Measurements from ENCODE around the gene ARHGAP1. TPM values are rescaled to one million over a fixed set of nuclear protein-coding genes. Genes with fewer than 3 reads are reported as not detected.

The ARHGAP1 gene
- 10 to 100 TPM; 50.7 to 68.0 (median 59.6) TPM for polyA plus RNA-seq (ENCODE audit: insufficient read length in 4 of 4)

- DNase-seq (ENCODE audit: low read depth in 4 of 4, low spot score in 3 of 4): peak; percentile 95 to 98 (median 96)
These were observed at the start of gene ARHGAP1, which contains the start of gene ZNF408 for GRCh38 chr11:46700241-46701077. TSS of gene ARHGAP1 (minus strand) at chr11:46700619. CDS start at chr11:46696107, 4,512 bp downstream. TSS of gene ZNF408 (plus strand) at chr11:46701031. CDS start at chr11:46701048, 17 bp downstream.

- DNase-seq (ENCODE audit: low read depth in 4 of 4, low spot score in 3 of 4): no peak
These were observed 46.7 kb upstream of the ARHGAP1 start for GRCh38 chr11:46747150-46747549.

DNA sequence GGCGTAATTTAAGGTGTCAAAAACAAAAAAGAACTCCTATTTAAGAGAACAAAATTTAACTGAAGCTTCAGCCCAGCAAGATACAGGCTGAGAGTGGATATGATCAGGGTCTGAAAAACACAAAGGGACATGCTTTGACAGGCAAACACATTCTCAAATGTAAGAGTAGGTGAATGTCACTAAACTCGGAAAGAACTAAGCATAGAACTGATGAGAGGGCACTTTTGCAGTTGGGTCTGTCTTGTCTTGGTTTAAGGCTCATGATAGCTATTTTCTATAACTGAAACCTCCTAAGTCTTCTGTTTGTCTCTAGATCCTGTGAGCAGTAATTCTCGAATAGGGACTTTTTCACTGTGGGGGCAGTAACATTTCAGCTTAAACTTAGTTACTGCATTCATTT lies 45.6 kb upstream of the ARHGAP1 start:
- no peak for DNase-seq (ENCODE audit: low read depth in 4 of 4, low spot score in 3 of 4)

DNA sequence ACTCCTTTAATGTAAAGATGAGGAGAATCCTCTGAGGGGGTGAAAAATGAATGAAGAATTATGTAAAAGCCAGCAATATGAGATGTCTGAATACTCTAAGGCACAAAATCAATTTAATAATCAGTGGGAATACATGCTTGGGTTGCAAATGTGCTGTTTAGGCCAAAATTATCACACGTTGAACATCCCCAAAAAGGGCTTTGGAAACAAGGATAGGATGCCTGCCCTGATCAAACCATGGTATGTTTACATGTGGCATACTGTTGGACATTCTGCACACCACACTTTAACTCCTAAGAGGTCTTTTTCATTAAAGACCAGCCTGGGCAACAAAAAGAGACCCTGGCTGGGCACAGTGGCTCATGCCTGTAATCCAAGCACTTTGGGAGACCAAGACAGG lies 44.9 kb upstream of the ARHGAP1 start:
- DNase-seq (ENCODE audit: low read depth in 4 of 4, low spot score in 3 of 4): no peak

DNA sequence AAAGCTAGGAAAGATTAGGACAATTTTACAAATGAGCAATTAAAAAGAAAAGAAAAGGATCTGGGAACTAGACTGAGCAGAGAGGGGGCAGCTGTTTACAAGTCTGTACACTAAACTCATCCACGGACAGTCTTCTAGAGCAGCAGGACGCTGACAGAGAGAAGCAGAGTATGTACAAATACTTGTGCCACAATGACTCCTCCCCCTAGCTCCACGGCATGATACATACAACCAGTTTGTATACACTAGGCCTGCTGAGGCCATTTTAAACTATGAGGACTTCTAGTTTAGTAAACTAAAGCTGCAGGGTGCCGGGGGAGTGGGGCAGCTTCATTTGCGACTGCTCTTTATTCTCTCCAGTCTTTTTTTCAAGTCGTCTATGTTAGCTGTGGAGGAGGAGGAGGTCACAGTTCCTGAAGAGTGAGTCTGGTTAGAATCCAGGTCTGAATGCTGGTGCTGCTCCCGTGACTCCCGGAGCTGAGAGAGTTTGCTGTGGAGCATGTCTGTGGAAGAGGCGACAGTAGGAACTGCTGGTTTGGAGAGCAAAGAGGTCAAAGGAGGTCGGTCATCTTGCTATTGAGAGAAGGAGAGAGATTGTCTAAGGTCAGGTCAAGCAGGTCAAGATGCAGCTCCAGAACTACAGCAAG lies 43.4 kb upstream of the ARHGAP1 start:
- DNase-seq (ENCODE audit: low read depth in 4 of 4, low spot score in 3 of 4): no peak

- DNase-seq (ENCODE audit: low read depth in 4 of 4, low spot score in 3 of 4): no peak
These were observed 42.6 kb upstream of the ARHGAP1 start for GRCh38 chr11:46743043-46743442.

DNA sequence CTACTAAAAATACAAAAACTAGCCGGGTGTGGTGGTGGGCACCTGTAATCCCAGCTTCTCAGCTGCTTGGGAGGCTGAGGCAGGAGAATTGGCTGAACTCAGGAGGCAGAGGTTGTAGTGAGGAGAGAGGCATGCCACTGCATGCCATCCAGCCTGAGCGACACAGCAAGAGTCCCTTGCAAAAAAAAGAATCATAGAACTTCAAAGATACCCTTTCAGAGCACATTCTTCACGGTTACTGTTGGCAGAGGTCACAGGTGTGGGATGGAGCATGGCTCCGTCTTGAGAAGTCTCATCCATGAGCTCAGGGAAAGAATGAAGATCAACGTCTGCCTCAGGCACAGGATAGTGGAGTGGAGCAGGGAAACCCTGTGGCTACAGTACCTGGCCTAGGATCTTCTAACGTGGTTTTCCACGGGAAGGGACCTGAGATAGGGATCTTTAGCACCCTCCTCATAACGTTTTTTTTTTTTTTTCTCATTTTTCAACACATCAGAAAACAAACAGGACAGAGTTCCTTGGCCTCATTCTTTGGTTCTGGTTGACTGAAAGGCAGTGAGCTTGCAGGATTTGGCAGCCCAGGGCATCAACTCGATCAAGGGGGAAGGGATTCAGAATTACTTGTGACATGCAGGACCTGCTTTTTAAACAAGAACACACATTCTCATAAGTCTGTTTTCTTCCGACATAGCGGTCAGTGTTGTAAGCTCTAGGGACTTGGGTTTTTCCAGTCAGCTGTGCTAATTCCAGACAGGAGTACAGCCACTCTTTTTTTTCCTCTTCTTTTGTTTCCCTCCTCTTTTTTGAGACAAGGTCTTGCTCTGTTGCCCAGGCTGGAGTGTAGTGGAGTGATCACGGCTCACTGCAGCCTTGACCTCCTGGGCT lies 41.4 kb upstream of the ARHGAP1 start:
- no peak for DNase-seq (ENCODE audit: low read depth in 4 of 4, low spot score in 3 of 4)

- DNase-seq (ENCODE audit: low read depth in 4 of 4, low spot score in 3 of 4): no peak
These were observed 38.5 kb upstream of the ARHGAP1 start for GRCh38 chr11:46738887-46739286.

GRCh38 chr11:46737699-46738098 lies 37.3 kb upstream of the ARHGAP1 start:
- DNase-seq (ENCODE audit: low read depth in 4 of 4, low spot score in 3 of 4): no peak

GRCh38 chr11:46736615-46737014 lies 36.2 kb upstream of the ARHGAP1 start:
- DNase-seq (ENCODE audit: low read depth in 4 of 4, low spot score in 3 of 4): no peak

GRCh38 chr11:46736146-46736545 lies 35.7 kb upstream of the ARHGAP1 start:
- no peak for DNase-seq (ENCODE audit: low read depth in 4 of 4, low spot score in 3 of 4)

DNA sequence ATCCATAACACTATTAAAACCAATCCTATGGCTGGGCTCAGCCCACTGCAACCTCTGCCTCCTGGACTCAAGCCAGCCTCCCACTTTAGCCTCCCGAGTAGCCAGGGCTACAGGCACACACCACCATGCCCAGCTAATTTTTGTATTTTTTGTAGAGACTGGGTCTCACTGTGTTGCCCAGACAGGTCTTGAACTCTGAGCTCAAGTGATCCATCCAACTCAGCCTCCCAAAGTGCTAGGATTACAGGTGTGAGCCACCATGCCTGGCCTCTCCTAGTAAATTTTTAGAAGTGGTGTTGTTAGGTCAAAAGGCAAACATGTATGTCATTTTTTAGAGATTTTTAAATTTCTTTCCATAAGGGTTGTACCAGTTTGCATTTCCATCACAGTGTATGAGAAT lies 32.8 kb upstream of the ARHGAP1 start:
- no peak for DNase-seq (ENCODE audit: low read depth in 4 of 4, low spot score in 3 of 4)

DNA sequence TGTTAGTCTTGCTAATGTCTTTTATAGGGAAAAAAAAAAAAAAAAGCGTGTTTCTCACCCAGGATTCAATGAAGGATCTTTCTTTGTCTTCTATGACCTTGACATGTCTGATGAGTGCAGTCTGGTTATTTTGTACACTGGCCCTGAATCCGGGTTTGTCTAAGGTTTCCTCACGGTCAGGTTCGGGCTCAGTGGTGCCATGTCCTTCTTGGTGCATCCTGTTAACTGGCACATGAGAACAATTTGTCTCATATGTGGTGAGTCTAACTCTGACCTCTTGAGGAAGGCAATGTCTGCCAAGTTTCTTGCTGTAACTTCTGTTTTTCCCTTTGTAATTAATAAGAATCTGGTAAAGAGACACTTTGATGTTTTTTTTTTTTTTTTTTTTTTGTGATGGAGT lies 31.1 kb upstream of the ARHGAP1 start:
- DNase-seq (ENCODE audit: low read depth in 4 of 4, low spot score in 3 of 4): no peak

GRCh38 chr11:46729110-46730027 lies 28.9 kb upstream of the ARHGAP1 start:
- DNase-seq (ENCODE audit: low read depth in 4 of 4, low spot score in 3 of 4): no peak

- DNase-seq (ENCODE audit: low read depth in 4 of 4, low spot score in 3 of 4): no peak
These were observed 28.2 kb upstream of the ARHGAP1 start for GRCh38 chr11:46728659-46729040.

GRCh38 chr11:46727952-46728658 lies 27.7 kb upstream of the ARHGAP1 start:
- DNase-seq (ENCODE audit: low read depth in 4 of 4, low spot score in 3 of 4): no peak

GRCh38 chr11:46726206-46726862 lies 25.9 kb upstream of the ARHGAP1 start:
- DNase-seq (ENCODE audit: low read depth in 4 of 4, low spot score in 3 of 4): no peak

DNA sequence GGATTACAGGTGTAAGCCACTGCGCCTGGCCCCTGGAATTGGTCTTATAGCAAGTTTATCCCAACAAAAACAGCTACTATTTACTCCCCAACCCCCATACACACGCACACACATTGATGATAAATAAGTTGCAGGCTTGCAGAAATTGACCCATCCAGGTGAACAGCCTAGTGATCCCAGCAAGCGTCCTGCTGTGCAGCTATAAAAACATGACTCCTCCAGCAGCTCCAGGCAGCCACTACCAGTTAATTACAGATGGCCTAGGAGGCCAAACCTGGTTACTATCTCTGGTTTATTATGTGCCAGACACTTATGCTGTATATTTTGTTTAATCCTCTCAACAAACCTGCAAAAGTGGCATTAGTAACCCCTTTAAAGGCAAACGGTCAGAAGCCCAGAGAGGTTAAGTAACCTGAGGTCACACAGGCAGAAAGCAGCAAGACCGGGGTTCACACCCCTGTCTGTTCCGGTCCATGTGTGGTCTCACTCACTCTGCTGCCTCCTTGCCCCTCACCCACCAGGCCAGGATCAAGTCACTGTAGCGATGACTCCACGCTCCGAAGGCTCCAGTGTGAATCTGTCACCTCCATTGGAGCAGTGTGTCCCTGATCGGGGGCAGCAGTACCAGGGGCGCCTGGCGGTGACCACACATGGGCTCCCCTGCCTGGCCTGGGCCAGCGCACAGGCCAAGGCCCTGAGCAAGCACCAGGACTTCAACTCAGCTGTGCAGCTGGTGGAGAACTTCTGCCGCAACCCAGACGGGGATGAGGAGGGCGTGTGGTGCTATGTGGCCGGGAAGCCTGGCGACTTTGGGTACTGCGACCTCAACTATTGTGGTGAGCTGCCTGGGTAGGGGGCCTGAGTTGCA lies 25.2 kb upstream of the ARHGAP1 start:
- DNase-seq (ENCODE audit: low read depth in 4 of 4, low spot score in 3 of 4): no peak
